ENCODE measurements around the gene SLC17A2.

GRCh38 chr6:25868436-25869183 lies 61.9 kb downstream of the SLC17A2 start:
- TF ChIP-seq CTCF (tag by site-specific recombination; IDR thresholded peaks at IDR 0.05) (no peak), ATF2 (tag by site-specific recombination; IDR thresholded peaks at IDR 0.05; ENCODE audit: low read depth) (no peak), PBX3 (CRISPR knock-in tag; IDR thresholded peaks at IDR 0.05) (no peak), ZNF600 (tag by site-specific recombination; IDR thresholded peaks at IDR 0.05) (no peak), TCF7L2 (IDR thresholded peaks at IDR 0.05; ENCODE audit: borderline replicate concordance, low read depth, low read length) (no peak), ZNF639 (tag by site-specific recombination; IDR thresholded peaks at IDR 0.05) (no peak), BCL11B (tag by site-specific recombination; IDR thresholded peaks at IDR 0.05; ENCODE audit: low read depth) (no peak), ZFP3 (tag by site-specific recombination; IDR thresholded peaks at IDR 0.05; ENCODE audit: low read depth) (no peak), ZSCAN18 (tag by site-specific recombination; IDR thresholded peaks at IDR 0.05) (no peak), ZFP41 (tag by site-specific recombination; IDR thresholded peaks at IDR 0.05; ENCODE audit: borderline replicate concordance) (no peak), ZNF701 (tag by site-specific recombination; IDR thresholded peaks at IDR 0.05) (no peak), ZNF362 (tag by site-specific recombination; IDR thresholded peaks at IDR 0.05) (no peak), KLF10 (tag by site-specific recombination; IDR thresholded peaks at IDR 0.05) (no peak), ZNF585B (tag by site-specific recombination; IDR thresholded peaks at IDR 0.05) (no peak)
